Activated CD8-positive, alpha-beta memory T cell treated with anti-CD3 and anti-CD28 coated beads, Interleukin-2, amount 50 U/mL, for 24 hours (primary cell): Measurements from ENCODE around the gene ANKRD26.

Source experiments
- DNase-seq: peaks from one replicate; pipeline ENCODE4 v3.0.0-alpha.2; 2020; ENCODE audit errors: extremely low read depth

Gene ANKRD26

GRCh38 chr10:27020243-27020642, 80.1 kb downstream of the ANKRD26 start:
- DNase-seq = no peak

GRCh38 chr10:27019827-27020226, 80.5 kb downstream of the ANKRD26 start:
- DNase-seq = no peak

DNA sequence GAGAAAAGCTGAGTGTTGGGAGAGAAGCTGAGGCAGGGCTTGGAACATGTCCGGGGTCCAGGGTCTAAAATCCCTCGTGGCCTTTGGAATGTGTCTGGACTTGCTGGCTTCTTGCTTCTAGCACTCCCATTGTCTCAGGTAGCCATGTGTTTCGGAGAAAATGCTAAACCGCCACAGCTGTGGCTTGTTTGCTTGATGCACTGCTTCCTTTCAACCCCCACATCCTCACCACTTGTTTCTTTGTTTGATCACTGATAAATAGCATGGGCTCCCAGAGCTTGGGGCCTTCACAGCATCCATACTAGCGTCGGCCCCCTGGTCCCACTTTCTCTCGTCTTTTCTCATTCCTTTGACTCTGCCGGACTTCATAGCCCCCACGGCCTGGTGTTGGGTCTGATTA, 102.7 kb downstream of the ANKRD26 start:
- DNase-seq = no peak

GRCh38 chr10:26994743-26995142, 105.6 kb downstream of the ANKRD26 start:
- DNase-seq = no peak

DNA sequence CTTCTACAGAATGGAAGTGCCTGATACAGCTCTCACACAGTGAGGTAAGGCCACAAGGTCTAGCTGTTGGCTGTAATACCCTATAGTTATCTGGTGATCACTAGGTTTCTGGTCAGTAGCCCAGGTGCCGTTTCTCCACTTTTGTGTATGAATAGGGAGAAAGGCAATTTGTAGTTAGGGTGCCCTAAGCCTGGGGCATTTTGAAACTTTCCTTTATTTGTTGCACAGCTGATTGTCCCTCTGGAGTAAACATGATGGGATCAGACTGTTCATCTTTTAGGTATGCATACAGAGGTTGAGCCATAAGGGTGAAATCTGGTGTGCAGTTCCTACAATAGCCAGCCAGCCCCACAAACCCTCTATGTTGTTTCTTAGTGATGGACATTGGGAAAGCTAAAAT, 112.4 kb downstream of the ANKRD26 start:
- no peak for DNase-seq

- no peak for DNase-seq
Measured at GRCh38 chr10:26983156-26983555, 117.1 kb downstream of the ANKRD26 start.

- DNase-seq = no peak
Measured at GRCh38 chr10:26982058-26982457, 118.2 kb downstream of the ANKRD26 start.

- DNase-seq = no peak
Measured at GRCh38 chr10:26981232-26981824, 119.0 kb downstream of the ANKRD26 start.

DNA sequence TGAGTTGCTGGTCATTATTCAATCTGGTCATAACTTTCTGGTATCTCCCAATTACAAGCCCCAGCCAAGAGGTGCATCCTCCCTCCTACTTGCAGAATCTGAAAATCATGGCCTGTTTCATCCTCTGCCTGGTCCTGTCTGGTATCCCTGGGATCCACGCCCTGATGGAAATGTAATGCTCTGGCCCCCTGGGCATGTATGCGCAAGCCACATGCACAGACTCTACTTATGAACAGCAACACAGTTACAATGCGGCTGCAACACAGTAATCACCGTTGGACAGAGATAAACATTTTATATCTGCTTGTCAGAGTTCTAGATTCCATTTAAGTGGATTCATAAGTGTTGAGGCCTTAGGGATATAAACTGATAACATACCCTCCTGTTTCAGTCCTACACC, 121.8 kb downstream of the ANKRD26 start:
- no peak for DNase-seq

DNA sequence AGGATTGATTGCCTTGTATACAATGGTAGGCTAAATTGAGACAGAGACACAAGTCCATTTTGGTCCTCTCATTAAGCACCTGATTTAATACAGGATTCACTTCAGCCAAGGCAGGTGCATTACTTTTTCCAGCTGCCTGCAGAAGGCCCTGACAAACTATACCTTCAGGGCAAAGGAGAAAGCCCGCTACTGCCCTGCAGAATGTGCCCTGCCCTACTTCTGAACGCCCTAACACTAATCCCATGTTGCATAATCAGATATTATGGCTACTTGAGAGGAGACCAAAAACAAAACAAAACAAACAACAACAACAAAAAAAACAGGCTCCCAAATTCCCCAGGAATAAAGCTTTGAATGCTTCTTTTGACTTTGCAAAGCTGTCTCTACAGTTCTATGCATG, 122.7 kb downstream of the ANKRD26 start:
- DNase-seq = no peak

DNA sequence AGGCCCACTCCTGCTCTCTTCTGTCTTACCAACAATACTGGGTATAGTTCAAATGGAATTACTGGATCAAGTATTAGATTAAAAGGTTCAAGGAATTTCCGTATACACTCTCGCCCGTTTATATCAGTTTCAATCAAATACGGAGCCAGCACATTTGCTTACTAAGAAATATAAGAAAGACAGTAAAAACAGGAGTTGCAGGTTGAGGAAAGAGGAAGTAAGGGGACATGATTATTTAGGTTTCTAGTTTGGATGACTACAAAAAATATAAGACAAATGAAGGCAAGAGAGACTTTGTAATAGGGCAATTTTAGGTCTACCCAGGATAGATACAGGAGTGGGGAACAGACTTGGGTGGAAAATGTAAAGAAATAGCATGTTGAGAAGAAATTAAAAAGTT, 129.6 kb downstream of the ANKRD26 start:
- DNase-seq = no peak

DNA sequence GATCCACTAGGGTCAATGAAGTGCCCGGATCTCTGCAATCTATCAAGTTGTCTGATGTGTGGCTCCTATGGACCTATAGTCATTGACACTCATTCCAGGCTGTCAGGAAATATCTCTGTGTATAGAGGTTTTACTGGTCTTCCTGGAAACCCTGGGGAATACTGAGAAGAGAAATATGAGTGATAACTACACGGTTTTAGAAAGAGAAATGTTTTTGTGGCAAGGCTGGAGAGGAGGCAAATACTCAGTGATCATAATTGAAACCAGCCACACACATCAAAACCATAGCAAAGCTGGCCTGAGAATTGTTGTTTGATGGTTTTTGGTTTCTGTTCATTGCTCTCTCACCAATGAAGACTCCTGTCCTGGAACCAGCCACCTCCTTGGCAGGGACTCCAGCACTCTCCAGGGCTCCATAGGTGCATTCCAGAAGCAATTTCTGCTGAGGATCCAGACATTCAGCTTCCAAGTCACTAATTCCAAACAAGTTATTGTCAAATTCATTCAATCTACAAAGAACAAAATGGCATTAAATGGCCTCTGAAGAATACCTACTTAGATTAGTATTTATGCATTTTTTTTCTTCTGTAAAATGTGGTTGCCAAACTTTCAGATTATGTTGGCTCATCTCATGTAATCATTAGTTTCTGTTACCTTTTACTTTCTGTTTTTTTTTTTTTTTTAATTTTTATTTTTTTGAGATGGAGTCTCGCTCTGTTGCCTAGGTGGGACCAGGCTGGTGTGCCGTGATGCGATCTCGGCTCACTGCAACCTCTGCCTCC, 131.0 kb downstream of the ANKRD26 start:
- DNase-seq = no peak

DNA sequence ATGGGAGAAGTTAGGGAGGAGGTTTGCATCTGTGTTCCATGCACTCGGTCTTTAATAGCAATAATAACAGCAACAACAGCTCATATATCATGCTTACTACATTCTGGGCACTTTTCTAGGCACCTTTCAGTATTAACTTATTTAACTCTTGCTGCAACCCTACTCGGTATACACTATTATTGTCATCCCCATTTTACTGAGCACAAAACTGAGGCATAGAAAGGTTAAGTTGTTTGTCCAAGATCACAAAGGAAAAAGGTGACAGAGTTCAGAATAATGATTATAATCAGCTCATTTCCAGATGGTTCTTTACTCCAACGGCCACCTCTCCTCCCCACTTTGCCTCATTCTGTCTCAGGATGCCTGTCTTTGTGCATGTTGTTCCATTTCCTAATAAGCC, 137.5 kb downstream of the ANKRD26 start:
- DNase-seq = no peak

DNA sequence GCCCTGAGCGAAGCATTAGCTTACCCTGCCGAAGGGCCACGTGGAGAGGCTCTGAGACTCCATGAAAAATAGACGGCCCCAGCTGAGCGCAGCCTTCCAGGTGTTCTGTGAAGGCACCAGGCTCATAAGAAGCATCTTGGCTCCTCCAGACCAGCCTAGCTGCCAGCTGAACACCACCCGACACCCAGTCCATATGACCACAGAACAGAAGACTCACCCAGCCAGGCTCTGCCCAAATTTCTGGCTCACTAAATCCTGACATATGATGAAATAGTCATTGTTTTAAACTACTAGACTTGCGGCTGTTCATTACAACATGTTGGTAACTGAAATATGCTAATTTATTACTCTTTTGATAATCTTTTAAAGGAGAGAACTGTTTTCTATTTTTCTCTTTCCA, 140.0 kb downstream of the ANKRD26 start:
- no peak for DNase-seq

- DNase-seq = no peak
Measured at GRCh38 chr10:26959841-26960240, 140.5 kb downstream of the ANKRD26 start.
